GM12878 (cell line): ENCODE measurements around the gene ATP5PD. TPM values are rescaled to one million over a fixed set of nuclear protein-coding genes. Genes with fewer than 3 reads are reported as not detected.

Experiments used
- ATAC-seq: fragments of 200-7000 bp; cut with Tn5 transposase; 3 replicates; pipeline ENCODE4 v1.9.1; 2020; ENCODE audit warnings: mild to moderate bottlenecking, moderate library complexity
- BruUV-seq: library from RNA; stranded (reverse); fragments of 400-500 nt; replicated peaks from 2 replicates; lab custom pipeline; 2021; lab: Mats Ljungman, UMichigan
- CTCF ChIA-PET: fragments of 300-600 bp; sonication (Branson Sonifier 250); formaldehyde crosslinking; extraction: SDS; loops from one replicate; lab custom pipeline; 2021; ENCODE audit warnings: inconsistent platforms; lab: Yijun Ruan, JAX
- POLR2A ChIA-PET: fragments of 350-600 bp; formaldehyde crosslinking; extraction: SDS; loops from one replicate; lab custom pipeline; 2021; ENCODE audit warnings: inconsistent platforms; lab: Charles Lee
- RAD21 ChIA-PET: fragments of 300-600 bp; sonication (Branson Sonifier 250); formaldehyde crosslinking; loops from one replicate; lab custom pipeline; 2023; ENCODE audit warnings: antibody characterized with exemption; ENCODE audit not compliant: unreplicated experiment; lab: Charles Lee
- SMC1A ChIA-PET: fragments of 300-600 bp; sonication (Branson Sonifier 250); formaldehyde crosslinking; loops from one replicate; lab custom pipeline; 2023; ENCODE audit not compliant: unreplicated experiment, uncharacterized antibody; lab: Charles Lee
- DNase-seq: peaks from one replicate; pipeline ENCODE4 v3.0.0-alpha.2; 2011; ENCODE audit warnings: low read depth, low spot score
- FAIRE-seq: peaks from 3 replicates; lab custom pipeline; 2011; peaks lifted over from hg19 to GRCh38; lab: Jason Lieb, UNC
- H2AFZ ChIP-seq: 2 replicates; pipeline ENCODE4 v1.6.0; 2011; ENCODE audit warnings: low read depth, low read length, control low read depth; ENCODE audit not compliant: control insufficient read depth
- H3K27ac ChIP-seq: 2 replicates; pipeline ENCODE4 v1.5.1; 2011; ENCODE audit warnings: control low read depth; ENCODE audit not compliant: control insufficient read depth, insufficient read depth
- H3K27me3 ChIP-seq, 2 experiments: replicated peaks in 1 of 2; 2 replicates each; pipeline versions ENCODE4 v1.6.0 to v1.6.1; 2011; ENCODE audit warnings: low read length in 1 of 2; ENCODE audit not compliant: control insufficient read depth in 2 of 2, insufficient read depth in 2 of 2
- H3K36me3 ChIP-seq, 2 experiments: 2 replicates each; pipeline ENCODE4 v1.5.1; 2011; ENCODE audit warnings: low read length in 1 of 2; ENCODE audit not compliant: control insufficient read depth in 2 of 2, insufficient read depth in 2 of 2
- H3K4me1 ChIP-seq: 2 replicates; pipeline ENCODE4 v1.6.1; 2011; ENCODE audit warnings: mild to moderate bottlenecking, low read length, moderate library complexity, mixed read lengths; ENCODE audit not compliant: control insufficient read depth, insufficient read depth
- H3K4me2 ChIP-seq: 2 replicates; pipeline ENCODE4 v1.6.0; 2011; ENCODE audit warnings: control low read depth; ENCODE audit not compliant: control insufficient read depth, insufficient read depth
- H3K4me3 ChIP-seq: fragments of 200-600 bp; sonication (generic); 2 replicates; pipeline ENCODE4 v1.5.1; 2016
- H3K79me2 ChIP-seq: 2 replicates; pipeline ENCODE4 v1.6.0; 2011; ENCODE audit warnings: low read length; ENCODE audit not compliant: control insufficient read depth, insufficient read depth
- H3K9ac ChIP-seq: 2 replicates; pipeline ENCODE4 v1.8.0; 2011; ENCODE audit warnings: low read length, control low read depth, mixed read lengths; ENCODE audit not compliant: control insufficient read depth, insufficient read depth
- H3K9me3 ChIP-seq: replicated peaks from 3 replicates; pipeline ENCODE4 v1.5.1; 2011; ENCODE audit warnings: mild to moderate bottlenecking, low read length; ENCODE audit not compliant: control insufficient read depth, insufficient read depth
- H4K20me1 ChIP-seq: 2 replicates; pipeline ENCODE4 v1.6.0; 2011; ENCODE audit not compliant: control insufficient read depth, insufficient read depth
- CHD2 ChIP-seq: IDR thresholded peaks from 2 replicates; pipeline ENCODE4 v1.6.1; 2011; ENCODE audit warnings: low read depth, low read length, improper control_type of control experiment, borderline replicate concordance
- JUNB ChIP-seq: IDR thresholded peaks from 2 replicates; pipeline ENCODE4 v1.6.1; 2016; ENCODE audit warnings: antibody characterized with exemption, mild to moderate bottlenecking
- MTA2 ChIP-seq: fragments of 450-650 bp; IDR thresholded peaks from 2 replicates; pipeline ENCODE4 v1.6.1; 2016; ENCODE audit warnings: low read depth, mild to moderate bottlenecking, moderate library complexity
- NR2C2 ChIP-seq: IDR thresholded peaks from 2 replicates; pipeline ENCODE4 v1.6.1; 2011; ENCODE audit warnings: borderline replicate concordance, low read depth; ENCODE audit not compliant: control insufficient read depth, insufficient read length
- POLR2AphosphoS5 ChIP-seq: IDR thresholded peaks from 2 replicates; pipeline ENCODE4 v1.6.1; 2011; ENCODE audit warnings: mild to moderate bottlenecking, low read length, inconsistent platforms
- TCF12 ChIP-seq: IDR thresholded peaks from 2 replicates; pipeline ENCODE4 v1.6.1; 2011; ENCODE audit warnings: low read depth, mild to moderate bottlenecking, low read length
- ZBTB40 ChIP-seq: fragments of 450-650 bp; IDR thresholded peaks from 2 replicates; pipeline ENCODE4 v1.6.1; 2016; ENCODE audit warnings: mild to moderate bottlenecking, moderate library complexity, borderline replicate concordance
- WGBS: methylation state at CpG from one replicate; pipeline ENCODE4 v1.1.6; 2016; ENCODE audit warnings: low lambda C conversion rate; ENCODE audit not compliant: insufficient replicate concordance, insufficient coverage; ENCODE audit errors: missing lambda C conversion rate; 5-methylcytosine and 5-hydroxymethylcytosine counted together
- in situ Hi-C: fragments of 300-500 bp; cut with MboI; formaldehyde crosslinking; loops from 9 replicates; pipeline ENCODE4 v1.14.3; 2018; ENCODE audit warnings: mixed read lengths
- intact Hi-C: fragments of 100-400 bp; cut with micrococcal nuclease; formaldehyde crosslinking; loops from one replicate; pipeline ENCODE4 v1.14.2; 2022; ENCODE audit not compliant: unreplicated experiment
- polyA plus RNA-seq, 11 experiments: library from polyadenylated mRNA; depleted of rRNA in 4 of 11; unstranded in 6 of 11; stranded (reverse) in 5 of 11; fragments of >200 nt; fragmentation: Nextera tagmentation in 4 of 11; fragmentation: Illumina TruSeq in 1 of 11; extraction: Ambion mirVana in 4 of 11; extraction: Trizol in 1 of 11; gene quantifications; 1 replicate in 1 of 11; 2 replicates in 10 of 11; pipeline versions ENCODE4 v1.2.1 to v1.2.3, GENCODE V29; 2011 to 2016; ENCODE audit warnings: inconsistent platforms in 2 of 11, missing spikeins in 2 of 11, low read depth in 1 of 11
- total RNA-seq, 4 experiments: library from RNA; depleted of rRNA in 3 of 4; stranded (reverse); fragments of >200 nt in 3 of 4; fragmentation: Illumina TruSeq in 1 of 4; extraction: Trizol in 1 of 4; gene quantifications; 2 replicates each; pipeline versions ENCODE4 v1.2.1 to v1.2.3, GENCODE V29; 2013 to 2021

The ATP5PD gene
- total and polyA plus RNA-seq, 10 of the 15 experiments (the other 5 are each of a cell fraction or from before 2014, with no cell fraction given), result 172 to 772 (median 321) TPM

GRCh38 chr17:74994440-74994839, 52.3 kb downstream of the ATP5PD start:
- Histone ChIP-seq H2AFZ (no peak overlapping the region), H3K9ac (no peak overlapping the region), H4K20me1 (no peaks in the 10 kb centered on the region), H3K9me3 (no peaks in the 10 kb centered on the region), H3K4me1 (no peaks in the 10 kb centered on the region), H3K4me3 (no peak overlapping the region), H3K79me2 (no peaks in the 10 kb centered on the region), H3K4me2 (no peak overlapping the region), H3K27ac (no peak overlapping the region), H3K27me3 (peaks cover 0 to 3% of the 10 kb centered on the region in 2 experiments; a peak in 1 of 4 replicates)
- DNase-seq (no peak), FAIRE-seq (no peak), ATAC-seq (no peak)
- RAD21 ChIA-PET, result no interaction called here
- CTCF ChIA-PET, result interaction anchor here (4.4 kb wide), 1 partner anchor 33 kb away, joined by 21 read pairs; no protein-coding TSS in a partner anchor
- no TSS peak for BruUV-seq
- SMC1A ChIA-PET, result interaction anchor here (0.9 to 1.7 kb wide), 3 partner anchors 7 to 34 kb away, joined by 3 to 4 read pairs (median 4); partner anchors contain the start of gene CDR2L
- intact Hi-C loops (no loop called here), in situ Hi-C loops (no loop called here)
- TF ChIP-seq NR2C2 (no peak), MTA2 (no peak), JUNB (no peak), TCF12 (no peak), POLR2AphosphoS5 (no peak), CHD2 (no peak), ZBTB40 (no peak)
- TF ChIP-seq, all 136 proteins: peak for 0
- POLR2A ChIA-PET, result no interaction called here
- H3K36me3 ChIP-seq, result no peaks in the 10 kb centered on the region
- WGBS, result 74% methylated on average over 7 of the region's 7 CpGs
